K562 (cell line): ENCODE data around the gene AAR2. TPM values are rescaled to one million over a fixed set of nuclear protein-coding genes. Genes with fewer than 3 reads are reported as not detected.

Experiments used
- ATAC-seq: fragments of 200-7000 bp; cut with Tn5 transposase; 3 replicates; pipeline ENCODE4 v1.9.1; 2020; ENCODE audit warnings: moderate library complexity
- BruUV-seq: library from RNA; stranded (reverse); fragments of 400-500 nt; replicated peaks from 2 replicates; lab custom pipeline; 2021; lab: Mats Ljungman, UMichigan
- CTCF ChIA-PET: fragments of 300-600 bp; formaldehyde crosslinking; extraction: SDS; loops from one replicate; lab custom pipeline; 2021; ENCODE audit warnings: low intra/inter-chr PET ratio; lab: Yijun Ruan, JAX
- POLR2A ChIA-PET: fragments of 300-600, 350-650 bp; sonication (Branson Sonifier 250); formaldehyde crosslinking; extraction: SDS; loops from one replicate; lab custom pipeline; 2021; ENCODE audit warnings: antibody characterized with exemption, inconsistent platforms; lab: Yijun Ruan, JAX
- DNase-seq, 4 experiments: peaks; one replicate each; pipeline versions ENCODE4 v3.0.0 to v3.0.0-alpha.2; 2011 to 2018; ENCODE audit warnings: low spot score in 3 of 4, mixed read lengths in 3 of 4; ENCODE audit errors: extremely low read depth in 1 of 4
- FAIRE-seq: peaks from 2 replicates; lab custom pipeline; 2011; peaks lifted over from hg19 to GRCh38; lab: Jason Lieb, UNC
- H2AFZ ChIP-seq: 2 replicates; pipeline ENCODE4 v1.6.0; 2011; ENCODE audit warnings: low read depth, low read length, control low read depth, inconsistent platforms
- H3K27ac ChIP-seq: fragments of 200-600 bp; 3 replicates; pipeline ENCODE4 v1.8.0; 2011; ENCODE audit warnings: low read depth, mild to moderate bottlenecking, control low read depth, inconsistent platforms, low read length, moderate library complexity, mixed read lengths; ENCODE audit errors: extremely low read depth
- H3K27me3 ChIP-seq, 2 experiments: fragments of 300-600 bp in 1 of 2; 2 replicates in 1 of 2; 3 replicates in 1 of 2; pipeline versions ENCODE4 v1.6.0 to v1.8.0; 2011; ENCODE audit warnings: inconsistent platforms in 2 of 2, low read length in 2 of 2, mild to moderate bottlenecking in 1 of 2, mixed read lengths in 1 of 2, moderate library complexity in 1 of 2; ENCODE audit not compliant: control insufficient read depth in 2 of 2, insufficient read depth in 2 of 2
- H3K36me3 ChIP-seq: fragments of 300-600 bp; 3 replicates; pipeline ENCODE4 v1.8.0; 2011; ENCODE audit warnings: mild to moderate bottlenecking, low read length, inconsistent platforms; ENCODE audit not compliant: control insufficient read depth, insufficient read depth
- H3K4me1 ChIP-seq, 2 experiments: fragments of 200-600 bp in 1 of 2; replicated peaks in 1 of 2; 2 replicates in 1 of 2; 3 replicates in 1 of 2; pipeline versions ENCODE4 v1.5.1 to v1.8.0; 2011; ENCODE audit warnings: inconsistent platforms in 2 of 2, low read length in 2 of 2, mild to moderate bottlenecking in 1 of 2, mixed read lengths in 1 of 2, moderate library complexity in 1 of 2; ENCODE audit not compliant: control insufficient read depth in 2 of 2, insufficient read depth in 2 of 2
- H3K4me2 ChIP-seq: 2 replicates; pipeline ENCODE4 v1.6.1; 2011; ENCODE audit warnings: low read length, control low read depth, inconsistent platforms, mixed read lengths; ENCODE audit not compliant: insufficient read depth
- H3K4me3 ChIP-seq: fragments of 200-600 bp; sonication (generic), shearing (Covaris generic); 2 replicates; pipeline ENCODE4 v1.5.1; 2016; ENCODE audit warnings: control low read depth, inconsistent platforms
- H3K79me2 ChIP-seq: fragments of 200-600 bp; 3 replicates; pipeline ENCODE4 v1.8.0; 2011; ENCODE audit warnings: low read length, inconsistent platforms; ENCODE audit not compliant: control insufficient read depth, insufficient read depth
- H3K9ac ChIP-seq, 2 experiments: 2 replicates each; pipeline versions ENCODE4 v1.6.0 to v1.6.1; 2011; ENCODE audit warnings: low read depth in 2 of 2, low read length in 2 of 2, control low read depth in 1 of 2, inconsistent platforms in 1 of 2, mild to moderate bottlenecking in 1 of 2, mixed read lengths in 1 of 2; ENCODE audit not compliant: insufficient read depth in 1 of 2
- H3K9me1 ChIP-seq: one replicate; pipeline ENCODE4 v1.6.0; 2011; ENCODE audit warnings: inconsistent platforms, mild to moderate bottlenecking, low read length, moderate library complexity; ENCODE audit not compliant: control insufficient read depth, insufficient read depth
- H3K9me3 ChIP-seq: replicated peaks from 2 replicates; pipeline ENCODE4 v1.5.1; 2011; ENCODE audit warnings: low read depth, low read length, inconsistent platforms; ENCODE audit not compliant: control insufficient read depth, insufficient read depth
- H4K20me1 ChIP-seq: replicated peaks from 2 replicates; pipeline ENCODE4 v1.6.1; 2011; ENCODE audit warnings: low read length, inconsistent platforms, mixed read lengths; ENCODE audit not compliant: control insufficient read depth, insufficient read depth
- KDM2B ChIP-seq: fragments of 250-450 bp; sonication (Bioruptor Pico); IDR thresholded peaks from 2 replicates; pipeline ENCODE4 v1.8.0; 2021; ENCODE audit warnings: mild to moderate bottlenecking, moderate library complexity
- NR2C1 ChIP-seq, 2 experiments: fragments of 450-650 bp; IDR thresholded peaks; 2 replicates each; pipeline ENCODE4 v1.6.1; 2017; ENCODE audit warnings: mild to moderate bottlenecking in 2 of 2, antibody characterized with exemption in 1 of 2, inconsistent platforms in 1 of 2, missing compliant biosample characterization in 1 of 2, missing genetic modification characterization in 1 of 2
- XRCC5 ChIP-seq: fragments of 200-400 bp; formaldehyde crosslinking; IDR thresholded peaks from 2 replicates; pipeline ENCODE4 v1.6.1; 2017; ENCODE audit warnings: low read depth, mild to moderate bottlenecking, low read length
- ZNF121 ChIP-seq: sonication (generic); formaldehyde crosslinking; conservative IDR thresholded peaks from 2 replicates; pipeline ENCODE4 v1.8.0; 2022; ENCODE audit warnings: missing genetic modification reagents
- WGBS: fragments of 100-300 bp; shearing (Covaris generic); methylation state at CpG from one replicate; pipeline ENCODE4 v1.1.6; 2016; ENCODE audit warnings: low coverage, mixed read lengths; ENCODE audit not compliant: insufficient coverage; ENCODE audit errors: missing lambda C conversion rate; 5-methylcytosine and 5-hydroxymethylcytosine counted together
- in situ Hi-C: fragments of 300-500 bp; cut with MboI; formaldehyde crosslinking; loops from 4 replicates; pipeline ENCODE4 v1.15.0; 2018; ENCODE audit warnings: inconsistent platforms, mixed read lengths
- intact Hi-C: fragments of 100-400 bp; cut with micrococcal nuclease; formaldehyde crosslinking; loops from 2 replicates; pipeline ENCODE4 v1.14.2; 2022
- polyA plus RNA-seq, 8 experiments: library from polyadenylated mRNA; depleted of rRNA in 4 of 8; stranded (reverse) in 5 of 8; unstranded in 3 of 8; fragments of >200 nt; fragmentation: Nextera tagmentation in 2 of 8; fragmentation: Illumina TruSeq in 1 of 8; extraction: Ambion mirVana in 2 of 8; extraction: Trizol in 1 of 8; gene quantifications; 2 replicates each; pipeline versions ENCODE4 v1.2.1 to v1.2.3, GENCODE V29; 2011 to 2014; ENCODE audit warnings: inconsistent platforms in 1 of 8, missing spikeins in 1 of 8
- total RNA-seq, 7 experiments: library from RNA; depleted of rRNA in 6 of 7; stranded (reverse); fragments of >200 nt in 6 of 7; fragmentation: Illumina TruSeq in 2 of 7; extraction: Trizol in 2 of 7; gene quantifications; 2 replicates each; pipeline versions ENCODE4 v1.2.1 to v1.2.3, GENCODE V29; 2011 to 2021; ENCODE audit warnings: low replicate concordance in 1 of 7
- TF ChIP-seq, protein P1 (sequence below): fragments of 250-450 bp; sonication (Bioruptor Pico); IDR thresholded peaks from 2 replicates; pipeline ENCODE4 v1.8.0; 2021; ENCODE audit warnings: borderline replicate concordance, mild to moderate bottlenecking, moderate library complexity; ENCODE audit not compliant: poor library complexity, severe bottlenecking
- TF ChIP-seq, protein P2 (sequence below): fragments of 450-650 bp; formaldehyde crosslinking; IDR thresholded peaks from 2 replicates; pipeline ENCODE4 v1.4.0; 2020; ENCODE audit warnings: mild to moderate bottlenecking, mixed read lengths
- TF ChIP-seq, protein P3 (sequence below): fragments of 250-450 bp; sonication (Bioruptor Pico); IDR thresholded peaks from 2 replicates; pipeline ENCODE4 v1.5.0; 2021
- TF ChIP-seq, protein P4 (sequence below), 2 experiments: fragments of 450-650 bp in 1 of 2; IDR thresholded peaks; 2 replicates each; pipeline ENCODE4 v1.6.1; 2011 to 2017; ENCODE audit warnings: low read depth in 2 of 2, antibody characterized with exemption in 1 of 2, borderline replicate concordance in 1 of 2, low read length in 1 of 2, mild to moderate bottlenecking in 1 of 2, mixed read lengths in 1 of 2; ENCODE audit not compliant: control insufficient read depth in 1 of 2

The AAR2 gene
- total and polyA plus RNA-seq, 9 of the 15 experiments (the other 6 are each of a cell fraction or from before 2014, with no cell fraction given): 6.5 to 36.2 (median 24.7) TPM

DNA sequence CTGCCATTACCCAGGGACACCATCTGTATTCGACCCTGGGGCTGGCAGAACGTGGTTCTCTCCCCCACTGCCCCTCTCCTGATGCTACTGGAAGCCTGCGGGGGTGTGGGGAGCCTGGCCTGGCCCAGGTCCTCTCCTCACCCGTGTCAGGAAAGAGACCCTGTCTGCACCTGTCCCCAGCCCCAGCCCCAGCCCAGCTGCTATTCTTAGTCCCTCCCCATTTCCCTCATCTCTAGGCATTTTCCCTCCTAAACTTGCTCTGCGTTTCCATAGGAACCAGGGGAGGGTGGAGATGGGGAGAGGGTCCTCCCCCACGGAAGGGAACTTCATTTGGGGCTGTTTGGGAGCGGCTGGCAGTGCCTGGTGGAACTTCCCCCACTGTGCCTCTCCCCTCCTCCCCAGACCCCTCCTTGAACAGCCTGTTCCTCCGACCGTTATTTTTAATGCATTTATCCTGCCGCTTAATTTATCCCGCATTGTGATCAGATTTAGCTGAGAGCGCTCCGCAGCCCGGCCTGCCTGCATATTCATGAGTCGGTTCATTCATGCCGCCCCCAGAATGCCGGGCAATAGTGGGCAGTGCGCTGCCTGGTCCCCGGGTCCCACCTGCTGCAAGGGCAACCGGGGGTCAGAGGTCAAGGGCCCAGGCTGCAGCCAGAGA lies 38.0 kb downstream of the AAR2 start:
- Histone ChIP-seq H3K4me2 (no peak overlapping the region), H3K4me1 (peaks cover 0 to 3% of the 10 kb centered on the region in 2 experiments; a peak in 1 of 5 replicates), H3K27ac (no peak overlapping the region), H3K4me3 (no peak overlapping the region), H3K27me3 (peaks cover 21 to 65% of the 10 kb centered on the region in 2 experiments; a peak in 4 of 5 replicates), H3K36me3 (no peaks in the 10 kb centered on the region), H3K79me2 (no peaks in the 10 kb centered on the region), H3K9me3 (no peaks in the 10 kb centered on the region), H2AFZ (no peak overlapping the region), H4K20me1 (0 out of 2 replicates have a peak, but pooled peaks cover 10% of the 10 kb centered on the region), H3K9ac (no peak overlapping the region), H3K9me1 (no peaks in the 10 kb centered on the region)
- CTCF ChIA-PET: interaction anchor here (0.6 kb wide), 1 partner anchor 43 kb away, joined by 4 read pairs; no protein-coding TSS in a partner anchor
- intact Hi-C loops (no loop called here), in situ Hi-C loops (no loop called here)
- POLR2A ChIA-PET: interaction anchor here (0.5 to 1.5 kb wide), 6 partner anchors 9 to 85 kb away, joined by 3 to 5 read pairs (median 4); no protein-coding TSS in a partner anchor
- DNase-seq (no peak), ATAC-seq (no peak), FAIRE-seq (no peak)
- no TSS peak for BruUV-seq
- WGBS: 11% methylated on average over 18 of the region's 20 CpGs
- TF ChIP-seq, protein P1, sequence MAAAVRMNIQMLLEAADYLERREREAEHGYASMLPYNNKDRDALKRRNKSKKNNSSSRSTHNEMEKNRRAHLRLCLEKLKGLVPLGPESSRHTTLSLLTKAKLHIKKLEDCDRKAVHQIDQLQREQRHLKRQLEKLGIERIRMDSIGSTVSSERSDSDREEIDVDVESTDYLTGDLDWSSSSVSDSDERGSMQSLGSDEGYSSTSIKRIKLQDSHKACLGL (CRISPR knock-in tag): no peak
- TF ChIP-seq NR2C1 (IDR thresholded peaks at IDR 0.05) (no peak; the same call in 1 of the 2 replicates), NR2C1 (tag; IDR thresholded peaks at IDR 0.05) (peak; percentile 38; the same call in 1 of the 2 replicates), KDM2B (no peak), XRCC5 (no peak), ZNF121 (CRISPR knock-in tag) (0 out of 2 replicates have a peak, but pooled peaks have one; percentile 3)
- TF ChIP-seq, protein P2, sequence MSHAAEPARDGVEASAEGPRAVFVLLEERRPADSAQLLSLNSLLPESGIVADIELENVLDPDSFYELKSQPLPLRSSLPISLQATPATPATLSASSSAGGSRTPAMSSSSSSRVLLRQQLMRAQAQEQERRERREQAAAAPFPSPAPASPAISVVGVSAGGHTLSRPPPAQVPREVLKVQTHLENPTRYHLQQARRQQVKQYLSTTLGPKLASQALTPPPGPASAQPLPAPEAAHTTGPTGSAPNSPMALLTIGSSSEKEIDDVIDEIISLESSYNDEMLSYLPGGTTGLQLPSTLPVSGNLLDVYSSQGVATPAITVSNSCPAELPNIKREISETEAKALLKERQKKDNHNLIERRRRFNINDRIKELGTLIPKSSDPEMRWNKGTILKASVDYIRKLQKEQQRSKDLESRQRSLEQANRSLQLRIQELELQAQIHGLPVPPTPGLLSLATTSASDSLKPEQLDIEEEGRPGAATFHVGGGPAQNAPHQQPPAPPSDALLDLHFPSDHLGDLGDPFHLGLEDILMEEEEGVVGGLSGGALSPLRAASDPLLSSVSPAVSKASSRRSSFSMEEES (CRISPR knock-in tag): no peak
- TF ChIP-seq, protein P3, sequence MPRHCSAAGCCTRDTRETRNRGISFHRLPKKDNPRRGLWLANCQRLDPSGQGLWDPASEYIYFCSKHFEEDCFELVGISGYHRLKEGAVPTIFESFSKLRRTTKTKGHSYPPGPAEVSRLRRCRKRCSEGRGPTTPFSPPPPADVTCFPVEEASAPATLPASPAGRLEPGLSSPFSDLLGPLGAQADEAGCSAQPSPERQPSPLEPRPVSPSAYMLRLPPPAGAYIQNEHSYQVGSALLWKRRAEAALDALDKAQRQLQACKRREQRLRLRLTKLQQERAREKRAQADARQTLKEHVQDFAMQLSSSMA: no peak
- TF ChIP-seq, protein P4, sequence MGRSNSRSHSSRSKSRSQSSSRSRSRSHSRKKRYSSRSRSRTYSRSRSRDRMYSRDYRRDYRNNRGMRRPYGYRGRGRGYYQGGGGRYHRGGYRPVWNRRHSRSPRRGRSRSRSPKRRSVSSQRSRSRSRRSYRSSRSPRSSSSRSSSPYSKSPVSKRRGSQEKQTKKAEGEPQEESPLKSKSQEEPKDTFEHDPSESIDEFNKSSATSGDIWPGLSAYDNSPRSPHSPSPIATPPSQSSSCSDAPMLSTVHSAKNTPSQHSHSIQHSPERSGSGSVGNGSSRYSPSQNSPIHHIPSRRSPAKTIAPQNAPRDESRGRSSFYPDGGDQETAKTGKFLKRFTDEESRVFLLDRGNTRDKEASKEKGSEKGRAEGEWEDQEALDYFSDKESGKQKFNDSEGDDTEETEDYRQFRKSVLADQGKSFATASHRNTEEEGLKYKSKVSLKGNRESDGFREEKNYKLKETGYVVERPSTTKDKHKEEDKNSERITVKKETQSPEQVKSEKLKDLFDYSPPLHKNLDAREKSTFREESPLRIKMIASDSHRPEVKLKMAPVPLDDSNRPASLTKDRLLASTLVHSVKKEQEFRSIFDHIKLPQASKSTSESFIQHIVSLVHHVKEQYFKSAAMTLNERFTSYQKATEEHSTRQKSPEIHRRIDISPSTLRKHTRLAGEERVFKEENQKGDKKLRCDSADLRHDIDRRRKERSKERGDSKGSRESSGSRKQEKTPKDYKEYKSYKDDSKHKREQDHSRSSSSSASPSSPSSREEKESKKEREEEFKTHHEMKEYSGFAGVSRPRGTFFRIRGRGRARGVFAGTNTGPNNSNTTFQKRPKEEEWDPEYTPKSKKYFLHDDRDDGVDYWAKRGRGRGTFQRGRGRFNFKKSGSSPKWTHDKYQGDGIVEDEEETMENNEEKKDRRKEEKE (IDR thresholded peaks at IDR 0.05; ENCODE audit: borderline replicate concordance in 1 of 2, control insufficient read depth in 1 of 2, low read depth in 2 of 2, low read length in 1 of 2): no peak
